GM13977 (cell line): ENCODE results near the gene ELF4.

Source experiments
- DNase-seq: peaks from one replicate; pipeline ENCODE4 v3.0.0; 2012; ENCODE audit warnings: low spot score
- in situ Hi-C: fragments of 300-500 bp; cut with MboI; formaldehyde crosslinking; loops from one replicate; pipeline ENCODE4 v1.12.0; 2022; ENCODE audit warnings: low sequenced_read_pairs, low pct_unique_long_range_greater_than_20kb, mixed read lengths, inconsistent platforms; ENCODE audit not compliant: unreplicated experiment
- TF ChIP-seq, protein P1 (sequence below): IDR thresholded peaks from 2 replicates; pipeline ENCODE4 v1.5.1; 2012; ENCODE audit warnings: mild to moderate bottlenecking, control low read depth; ENCODE audit not compliant: insufficient read depth; ENCODE audit errors: extremely low read depth, missing control alignments

The ELF4 gene

DNA sequence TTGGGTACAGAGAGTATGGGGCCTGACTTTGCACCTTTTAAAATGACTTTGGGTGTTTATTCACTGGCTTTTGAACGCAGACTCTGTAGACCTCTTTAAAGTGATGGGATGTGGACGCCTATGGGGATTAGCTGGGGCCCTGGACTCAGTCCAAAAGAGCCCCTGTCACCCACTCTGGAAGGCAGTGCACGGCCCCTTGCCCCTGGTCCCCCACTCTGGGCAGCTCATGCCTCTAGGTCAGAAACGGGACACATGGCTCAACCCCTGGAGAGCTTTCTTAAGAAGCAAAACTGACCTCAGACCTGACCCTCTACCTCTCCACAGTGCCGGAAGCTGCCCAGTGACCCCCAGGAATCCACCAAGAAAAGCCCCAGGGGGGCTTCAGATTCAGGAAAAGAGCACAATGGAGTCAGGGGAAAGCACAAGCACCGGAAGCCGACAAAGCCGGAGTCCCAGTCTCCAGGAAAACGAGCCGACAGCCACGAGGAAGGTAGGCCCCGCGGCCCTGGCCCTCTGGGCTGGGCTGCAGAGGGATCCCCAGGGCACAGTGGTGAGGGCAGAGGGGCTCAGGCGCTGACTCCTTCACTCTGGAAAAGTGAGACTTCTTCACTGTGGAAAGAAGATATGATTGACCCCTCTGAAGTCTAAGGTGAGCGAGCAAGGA lies 89.5 kb downstream of the ELF4 start:
- no peak for DNase-seq
- in situ Hi-C loops: no loop called here
- TF ChIP-seq, protein P1, sequence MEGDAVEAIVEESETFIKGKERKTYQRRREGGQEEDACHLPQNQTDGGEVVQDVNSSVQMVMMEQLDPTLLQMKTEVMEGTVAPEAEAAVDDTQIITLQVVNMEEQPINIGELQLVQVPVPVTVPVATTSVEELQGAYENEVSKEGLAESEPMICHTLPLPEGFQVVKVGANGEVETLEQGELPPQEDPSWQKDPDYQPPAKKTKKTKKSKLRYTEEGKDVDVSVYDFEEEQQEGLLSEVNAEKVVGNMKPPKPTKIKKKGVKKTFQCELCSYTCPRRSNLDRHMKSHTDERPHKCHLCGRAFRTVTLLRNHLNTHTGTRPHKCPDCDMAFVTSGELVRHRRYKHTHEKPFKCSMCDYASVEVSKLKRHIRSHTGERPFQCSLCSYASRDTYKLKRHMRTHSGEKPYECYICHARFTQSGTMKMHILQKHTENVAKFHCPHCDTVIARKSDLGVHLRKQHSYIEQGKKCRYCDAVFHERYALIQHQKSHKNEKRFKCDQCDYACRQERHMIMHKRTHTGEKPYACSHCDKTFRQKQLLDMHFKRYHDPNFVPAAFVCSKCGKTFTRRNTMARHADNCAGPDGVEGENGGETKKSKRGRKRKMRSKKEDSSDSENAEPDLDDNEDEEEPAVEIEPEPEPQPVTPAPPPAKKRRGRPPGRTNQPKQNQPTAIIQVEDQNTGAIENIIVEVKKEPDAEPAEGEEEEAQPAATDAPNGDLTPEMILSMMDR: no peak

DNA sequence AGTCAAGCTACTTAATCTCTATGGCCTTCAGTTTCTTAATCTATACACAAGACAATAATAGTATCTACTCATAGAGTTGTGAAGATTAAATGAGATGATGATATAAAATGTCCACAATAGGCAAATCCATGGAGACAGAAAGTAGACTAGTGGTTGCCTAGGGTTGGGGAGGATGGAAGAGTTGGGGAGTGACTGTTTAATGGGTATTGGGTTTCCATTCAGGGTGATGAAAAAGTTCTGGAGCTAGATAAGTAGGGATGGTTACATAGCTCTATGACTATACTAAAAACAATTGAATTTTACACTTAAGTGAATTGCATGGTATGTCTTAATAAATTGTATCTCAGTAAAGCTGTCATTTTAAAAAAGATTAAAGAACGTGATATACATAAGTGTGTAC lies 92.2 kb downstream of the ELF4 start:
- in situ Hi-C loops: no loop called here
- TF ChIP-seq, protein P1: no peak
- no peak for DNase-seq

DNA sequence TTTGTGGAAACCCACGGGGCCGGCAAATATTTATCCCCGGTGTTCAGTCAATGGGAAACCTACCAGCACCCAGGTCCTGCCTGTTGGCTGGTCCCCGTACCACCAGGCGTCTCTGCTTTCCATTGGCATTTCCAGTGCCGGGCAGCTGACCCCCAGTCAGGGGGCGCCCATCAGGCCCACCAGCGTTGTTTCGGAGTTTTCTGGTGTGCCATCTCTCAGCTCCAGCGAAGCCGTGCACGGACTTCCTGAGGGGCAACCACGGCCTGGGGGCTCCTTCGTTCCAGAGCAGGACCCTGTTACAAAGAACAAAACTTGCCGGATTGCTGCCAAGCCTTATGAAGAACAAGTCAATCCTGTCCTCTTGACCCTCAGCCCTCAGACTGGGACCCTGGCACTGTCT lies 95.1 kb downstream of the ELF4 start:
- in situ Hi-C loops: no loop called here

More for the DNA sequence above, 95.1 kb downstream of the ELF4 start:
- TF ChIP-seq, protein P1: no peak
- no peak for DNase-seq
